Measurements from ENCODE around the gene STN1.

GRCh38 chr10:103916254-103916653 is 1.7 kb downstream of the STN1 start:
- TF ChIP-seq CTCF (conservative IDR thresholded peaks at IDR 0.05; ENCODE audit: low read depth, low read length) (no peak), EZH2 (IDR thresholded peaks at IDR 0.05; ENCODE audit: borderline replicate concordance, low read depth, low read length, poor library complexity, severe bottlenecking) (no peak)

Data from A673 (cell line).